HEK293 (cell line): ENCODE measurements around the gene FER1L5.

Source experiments
- CTCF ChIA-PET: fragments of 350-600 bp; formaldehyde crosslinking; extraction: SDS; loops from one replicate; lab custom pipeline; 2021; ENCODE audit warnings: antibody characterized with exemption; lab: Yijun Ruan, JAX
- POLR2A ChIA-PET: fragments of 300-600 bp; formaldehyde crosslinking; extraction: SDS; loops from one replicate; lab custom pipeline; 2020; ENCODE audit warnings: antibody characterized with exemption, inconsistent platforms; lab: Yijun Ruan, JAX
- H3K27ac ChIP-seq: fragments of 200-500 bp; sonication (Bioruptor generic); 2 replicates; pipeline ENCODE4 v1.5.1; 2014; ENCODE audit warnings: low read depth, low read length, control low read depth, inconsistent platforms; ENCODE audit errors: extremely low read depth
- H3K36me3 ChIP-seq, 2 experiments: fragments of 200-500 bp in 1 of 2; sonication (Bioruptor generic) in 1 of 2; 1 replicate in 1 of 2; 2 replicates in 1 of 2; pipeline ENCODE4 v1.5.1; 2014 to 2017; ENCODE audit warnings: inconsistent platforms in 2 of 2, low read length in 2 of 2; ENCODE audit not compliant: control insufficient read depth in 2 of 2, insufficient read depth in 1 of 2
- H3K4me1 ChIP-seq: fragments of 200-500 bp; sonication (Bioruptor generic); 2 replicates; pipeline ENCODE4 v1.5.1; 2014; ENCODE audit warnings: mild to moderate bottlenecking, low read length, inconsistent platforms; ENCODE audit not compliant: control insufficient read depth, insufficient read depth
- H3K4me3 ChIP-seq: 2 replicates; pipeline ENCODE4 v1.5.1; 2011; ENCODE audit warnings: low read depth, mild to moderate bottlenecking, control low read depth, low read length, moderate library complexity
- H3K9me3 ChIP-seq: fragments of 200-500 bp; sonication (Bioruptor generic); 2 replicates; pipeline ENCODE4 v1.5.1; 2014; ENCODE audit warnings: low read depth, low read length, inconsistent platforms; ENCODE audit not compliant: control insufficient read depth, insufficient read depth
- OVOL3 ChIP-seq: fragments of 450-650 bp; formaldehyde crosslinking; IDR thresholded peaks from 2 replicates; pipeline ENCODE4 v1.5.1; 2016; ENCODE audit warnings: missing biosample characterization, missing genetic modification characterization
- SALL2 ChIP-seq: fragments of 450-650 bp; formaldehyde crosslinking; IDR thresholded peaks from 2 replicates; pipeline ENCODE4 v1.5.0; 2017; ENCODE audit warnings: missing biosample characterization, mild to moderate bottlenecking, missing genetic modification characterization, borderline replicate concordance
- SCRT1 ChIP-seq: fragments of 450-650 bp; formaldehyde crosslinking; IDR thresholded peaks from 2 replicates; pipeline ENCODE4 v1.5.1; 2016; ENCODE audit warnings: missing biosample characterization, missing genetic modification characterization, borderline replicate concordance
- TRIM28 ChIP-seq: IDR thresholded peaks from 2 replicates; pipeline ENCODE4 v1.6.1; 2011; ENCODE audit warnings: low read length, control low read depth, borderline replicate concordance
- ZBTB21 ChIP-seq: fragments of 450-650 bp; formaldehyde crosslinking; IDR thresholded peaks from 2 replicates; pipeline ENCODE4 v1.5.1; 2017; ENCODE audit warnings: missing biosample characterization, missing genetic modification characterization
- ZIC2 ChIP-seq: fragments of 450-650 bp; formaldehyde crosslinking; IDR thresholded peaks from 2 replicates; pipeline ENCODE4 v1.5.1; 2016; ENCODE audit warnings: missing biosample characterization, missing genetic modification characterization
- ZNF138 ChIP-seq: fragments of 450-650 bp; formaldehyde crosslinking; IDR thresholded peaks from 2 replicates; pipeline ENCODE4 v1.5.1; 2016; ENCODE audit warnings: missing biosample characterization, missing genetic modification characterization, borderline replicate concordance
- ZNF140 ChIP-seq: fragments of 450-650 bp; formaldehyde crosslinking; IDR thresholded peaks from 2 replicates; pipeline ENCODE4 v1.5.1; 2016; ENCODE audit warnings: missing biosample characterization, missing genetic modification characterization
- ZNF169 ChIP-seq: fragments of 450-650 bp; formaldehyde crosslinking; IDR thresholded peaks from 2 replicates; pipeline ENCODE4 v1.5.1; 2016; ENCODE audit warnings: missing biosample characterization, missing genetic modification characterization
- ZNF214 ChIP-seq: fragments of 450-650 bp; formaldehyde crosslinking; IDR thresholded peaks from 2 replicates; pipeline ENCODE4 v1.5.1; 2017; ENCODE audit warnings: missing biosample characterization, mild to moderate bottlenecking, missing genetic modification characterization, borderline replicate concordance
- ZNF24 ChIP-seq: fragments of 450-650 bp; formaldehyde crosslinking; IDR thresholded peaks from 2 replicates; pipeline ENCODE4 v1.5.1; 2016; ENCODE audit warnings: missing biosample characterization, missing genetic modification characterization
- ZNF324 ChIP-seq: fragments of 450-650 bp; formaldehyde crosslinking; IDR thresholded peaks from 2 replicates; pipeline ENCODE4 v1.5.1; 2016; ENCODE audit warnings: missing biosample characterization, missing genetic modification characterization
- ZNF391 ChIP-seq: fragments of 450-650 bp; formaldehyde crosslinking; IDR thresholded peaks from 2 replicates; pipeline ENCODE4 v1.5.1; 2016; ENCODE audit warnings: low read depth, missing biosample characterization, missing genetic modification characterization, borderline replicate concordance
- ZNF394 ChIP-seq: fragments of 450-650 bp; formaldehyde crosslinking; IDR thresholded peaks from 2 replicates; pipeline ENCODE4 v1.5.1; 2016; ENCODE audit warnings: missing biosample characterization, missing genetic modification characterization, mild to moderate bottlenecking, moderate library complexity, borderline replicate concordance
- ZNF404 ChIP-seq: fragments of 450-650 bp; formaldehyde crosslinking; IDR thresholded peaks from 2 replicates; pipeline ENCODE4 v1.5.1; 2017; ENCODE audit warnings: missing biosample characterization, missing genetic modification characterization
- ZNF426 ChIP-seq: fragments of 450-650 bp; formaldehyde crosslinking; IDR thresholded peaks from 2 replicates; pipeline ENCODE4 v1.5.1; 2017; ENCODE audit warnings: missing biosample characterization, missing genetic modification characterization, mild to moderate bottlenecking, inconsistent platforms, moderate library complexity
- ZNF521 ChIP-seq: fragments of 450-650 bp; formaldehyde crosslinking; IDR thresholded peaks from 2 replicates; pipeline ENCODE4 v1.5.1; 2017; ENCODE audit warnings: missing biosample characterization, mild to moderate bottlenecking, missing genetic modification characterization
- ZNF548 ChIP-seq: fragments of 450-650 bp; formaldehyde crosslinking; IDR thresholded peaks from 2 replicates; pipeline ENCODE4 v1.5.1; 2016; ENCODE audit warnings: missing biosample characterization, missing genetic modification characterization
- ZNF571 ChIP-seq: fragments of 450-650 bp; formaldehyde crosslinking; IDR thresholded peaks from 2 replicates; pipeline ENCODE4 v1.5.0; 2017; ENCODE audit warnings: missing biosample characterization, missing genetic modification characterization
- ZNF623 ChIP-seq: fragments of 450-650 bp; formaldehyde crosslinking; IDR thresholded peaks from 2 replicates; pipeline ENCODE4 v1.5.1; 2016; ENCODE audit warnings: missing biosample characterization, missing genetic modification characterization
- ZNF658 ChIP-seq: fragments of 450-650 bp; formaldehyde crosslinking; IDR thresholded peaks from 2 replicates; pipeline ENCODE4; 2016; ENCODE audit warnings: missing biosample characterization, missing genetic modification characterization
- ZNF777 ChIP-seq: fragments of 450-650 bp; formaldehyde crosslinking; IDR thresholded peaks from 2 replicates; pipeline ENCODE4 v1.5.1; 2017; ENCODE audit warnings: missing biosample characterization, missing genetic modification characterization, borderline replicate concordance
- ZNF785 ChIP-seq: fragments of 450-650 bp; formaldehyde crosslinking; IDR thresholded peaks from 2 replicates; pipeline ENCODE4 v1.5.1; 2016; ENCODE audit warnings: missing biosample characterization, missing genetic modification characterization
- ZNF792 ChIP-seq: fragments of 450-650 bp; formaldehyde crosslinking; IDR thresholded peaks from 2 replicates; pipeline ENCODE4 v1.5.1; 2016; ENCODE audit warnings: missing biosample characterization, missing genetic modification characterization
- ZNF837 ChIP-seq: fragments of 450-650 bp; formaldehyde crosslinking; IDR thresholded peaks from 2 replicates; pipeline ENCODE4 v1.5.1; 2016; ENCODE audit warnings: missing biosample characterization, missing genetic modification characterization
- TF ChIP-seq, protein P1 (sequence below): fragments of 450-650 bp; formaldehyde crosslinking; IDR thresholded peaks from 2 replicates; pipeline ENCODE4 v1.5.1; 2016; ENCODE audit warnings: missing biosample characterization, missing genetic modification characterization, low read depth
- TF ChIP-seq, protein P2 (sequence below): fragments of 450-650 bp; formaldehyde crosslinking; conservative IDR thresholded peaks from 2 replicates; pipeline ENCODE4 v1.5.1; 2016; ENCODE audit warnings: low read depth, missing biosample characterization, missing genetic modification characterization

FER1L5 gene

DNA sequence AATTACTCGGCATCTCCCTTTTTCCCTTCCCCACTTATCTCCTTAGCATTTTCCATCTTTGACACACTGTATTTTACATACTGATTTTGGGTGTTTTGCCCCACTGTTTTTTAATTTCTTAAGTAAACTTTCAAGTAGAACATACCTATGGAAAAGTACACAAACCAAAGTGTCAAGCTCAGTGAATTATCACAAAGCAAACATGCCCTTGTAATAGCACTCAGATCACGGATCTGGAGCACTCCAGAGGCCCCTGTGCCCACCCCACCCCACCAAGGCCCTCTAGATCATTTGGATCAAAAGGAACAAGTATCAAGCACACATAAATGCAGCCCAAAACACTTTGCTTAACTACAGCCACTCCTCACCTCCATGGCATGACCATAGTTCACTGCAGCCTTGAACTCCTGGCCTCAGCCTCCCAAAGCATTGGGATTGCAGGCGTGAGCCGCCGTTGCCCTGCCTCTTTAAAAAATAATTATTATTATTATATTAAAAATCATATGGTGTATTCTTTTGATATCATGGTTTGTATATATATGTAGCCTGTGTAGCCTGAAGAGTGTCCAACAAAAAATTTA is 38.1 kb downstream of the FER1L5 start:
- no peaks in the 10 kb centered on the region for H3K36me3 ChIP-seq
- TF ChIP-seq ZBTB21 (no peak), ZNF24 (no peak), SALL2 (no peak), ZNF404 (no peak), TRIM28 (no peak), ZNF324 (tag by site-specific recombination) (no peak), ZNF138 (no peak), ZNF548 (tag by site-specific recombination) (no peak), ZNF792 (tag by site-specific recombination) (no peak), ZNF785 (tag by site-specific recombination) (no peak), ZNF214 (no peak), OVOL3 (tag by site-specific recombination) (no peak), ZIC2 (tag by site-specific recombination) (no peak), ZNF169 (tag by site-specific recombination) (no peak), SCRT1 (tag by site-specific recombination) (no peak), ZNF837 (tag by site-specific recombination) (no peak), ZNF391 (tag by site-specific recombination) (no peak)
- TF ChIP-seq, protein P1, sequence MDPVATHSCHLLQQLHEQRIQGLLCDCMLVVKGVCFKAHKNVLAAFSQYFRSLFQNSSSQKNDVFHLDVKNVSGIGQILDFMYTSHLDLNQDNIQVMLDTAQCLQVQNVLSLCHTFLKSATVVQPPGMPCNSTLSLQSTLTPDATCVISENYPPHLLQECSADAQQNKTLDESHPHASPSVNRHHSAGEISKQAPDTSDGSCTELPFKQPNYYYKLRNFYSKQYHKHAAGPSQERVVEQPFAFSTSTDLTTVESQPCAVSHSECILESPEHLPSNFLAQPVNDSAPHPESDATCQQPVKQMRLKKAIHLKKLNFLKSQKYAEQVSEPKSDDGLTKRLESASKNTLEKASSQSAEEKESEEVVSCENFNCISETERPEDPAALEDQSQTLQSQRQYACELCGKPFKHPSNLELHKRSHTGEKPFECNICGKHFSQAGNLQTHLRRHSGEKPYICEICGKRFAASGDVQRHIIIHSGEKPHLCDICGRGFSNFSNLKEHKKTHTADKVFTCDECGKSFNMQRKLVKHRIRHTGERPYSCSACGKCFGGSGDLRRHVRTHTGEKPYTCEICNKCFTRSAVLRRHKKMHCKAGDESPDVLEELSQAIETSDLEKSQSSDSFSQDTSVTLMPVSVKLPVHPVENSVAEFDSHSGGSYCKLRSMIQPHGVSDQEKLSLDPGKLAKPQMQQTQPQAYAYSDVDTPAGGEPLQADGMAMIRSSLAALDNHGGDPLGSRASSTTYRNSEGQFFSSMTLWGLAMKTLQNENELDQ (tag by site-specific recombination), result no peak
- H3K4me3 ChIP-seq, result no peak overlapping the region
- CTCF ChIA-PET, result no interaction called here
- peaks cover 16% of the 10 kb centered on the region for H3K4me1 ChIP-seq
- POLR2A ChIA-PET, result no interaction called here
- no peak overlapping the region for H3K27ac ChIP-seq
- no peaks in the 10 kb centered on the region for H3K9me3 ChIP-seq

- Histone ChIP-seq H3K4me3 (no peak overlapping the region), H3K36me3 (no peaks in the 10 kb centered on the region), H3K9me3 (no peaks in the 10 kb centered on the region), H3K27ac (no peak overlapping the region), H3K4me1 (peaks cover 20% of the 10 kb centered on the region)
- TF ChIP-seq ZNF140 (tag by site-specific recombination) (peak; percentile 5; the same call in 1 of the 2 replicates), ZNF571 (tag by site-specific recombination) (no peak), ZNF521 (no peak), ZNF623 (tag by site-specific recombination) (peak; percentile 31; the same call in 1 of the 2 replicates), ZNF394 (tag by site-specific recombination) (peak; percentile 56; the same call in 1 of the 2 replicates), ZNF426 (tag by site-specific recombination) (peak; percentile 40), ZNF777 (tag by site-specific recombination) (no peak), ZNF658 (tag by site-specific recombination) (no peak)
- TF ChIP-seq, protein P2, sequence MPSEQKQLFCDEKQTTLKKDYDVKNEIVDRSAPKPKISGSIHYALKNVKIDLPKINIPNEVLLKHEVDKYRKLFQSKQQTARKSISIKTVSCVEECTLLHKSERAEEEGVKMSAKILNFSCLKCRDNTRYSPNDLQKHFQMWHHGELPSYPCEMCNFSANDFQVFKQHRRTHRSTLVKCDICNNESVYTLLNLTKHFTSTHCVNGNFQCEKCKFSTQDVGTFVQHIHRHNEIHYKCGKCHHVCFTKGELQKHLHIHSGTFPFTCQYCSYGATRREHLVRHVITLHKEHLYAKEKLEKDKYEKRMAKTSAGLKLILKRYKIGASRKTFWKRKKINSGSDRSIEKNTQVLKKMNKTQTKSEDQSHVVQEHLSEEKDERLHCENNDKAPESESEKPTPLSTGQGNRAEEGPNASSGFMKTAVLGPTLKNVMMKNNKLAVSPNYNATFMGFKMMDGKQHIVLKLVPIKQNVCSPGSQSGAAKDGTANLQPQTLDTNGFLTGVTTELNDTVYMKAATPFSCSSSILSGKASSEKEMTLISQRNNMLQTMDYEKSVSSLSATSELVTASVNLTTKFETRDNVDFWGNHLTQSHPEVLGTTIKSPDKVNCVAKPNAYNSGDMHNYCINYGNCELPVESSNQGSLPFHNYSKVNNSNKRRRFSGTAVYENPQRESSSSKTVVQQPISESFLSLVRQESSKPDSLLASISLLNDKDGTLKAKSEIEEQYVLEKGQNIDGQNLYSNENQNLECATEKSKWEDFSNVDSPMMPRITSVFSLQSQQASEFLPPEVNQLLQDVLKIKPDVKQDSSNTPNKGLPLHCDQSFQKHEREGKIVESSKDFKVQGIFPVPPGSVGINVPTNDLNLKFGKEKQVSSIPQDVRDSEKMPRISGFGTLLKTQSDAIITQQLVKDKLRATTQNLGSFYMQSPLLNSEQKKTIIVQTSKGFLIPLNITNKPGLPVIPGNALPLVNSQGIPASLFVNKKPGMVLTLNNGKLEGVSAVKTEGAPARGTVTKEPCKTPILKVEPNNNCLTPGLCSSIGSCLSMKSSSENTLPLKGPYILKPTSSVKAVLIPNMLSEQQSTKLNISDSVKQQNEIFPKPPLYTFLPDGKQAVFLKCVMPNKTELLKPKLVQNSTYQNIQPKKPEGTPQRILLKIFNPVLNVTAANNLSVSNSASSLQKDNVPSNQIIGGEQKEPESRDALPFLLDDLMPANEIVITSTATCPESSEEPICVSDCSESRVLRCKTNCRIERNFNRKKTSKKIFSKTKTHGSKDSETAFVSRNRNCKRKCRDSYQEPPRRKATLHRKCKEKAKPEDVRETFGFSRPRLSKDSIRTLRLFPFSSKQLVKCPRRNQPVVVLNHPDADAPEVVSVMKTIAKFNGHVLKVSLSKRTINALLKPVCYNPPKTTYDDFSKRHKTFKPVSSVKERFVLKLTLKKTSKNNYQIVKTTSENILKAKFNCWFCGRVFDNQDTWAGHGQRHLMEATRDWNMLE (tag by site-specific recombination), result peak; percentile 58; the same call in 1 of the 2 replicates
- POLR2A ChIA-PET, result no interaction called here
- CTCF ChIA-PET, result interaction anchor here (0.6 kb wide), 1 partner anchor 127 kb away, joined by 3 read pairs; no protein-coding TSS in a partner anchor
These were observed 39.0 kb downstream of the FER1L5 start for GRCh38 chr2:96681540-96681939.
